Neural cell (in vitro differentiated cells): ENCODE measurements around the gene USP22.

ENCODE experiments used
- CTCF ChIP-seq: fragments of 450-650 bp; IDR thresholded peaks from 2 replicates; pipeline ENCODE4 v1.5.1; 2014; ENCODE audit warnings: antibody characterized with exemption, mild to moderate bottlenecking, moderate library complexity; ENCODE audit not compliant: poor library complexity, severe bottlenecking
- EP300 ChIP-seq: fragments of 450-650 bp; conservative IDR thresholded peaks from 2 replicates; pipeline ENCODE4 v1.6.1; 2014; ENCODE audit warnings: antibody characterized with exemption, mild to moderate bottlenecking, moderate library complexity; ENCODE audit not compliant: poor library complexity, severe bottlenecking
- EZH2 ChIP-seq: fragments of 200-600, 300-800 bp; shearing (Covaris generic), sonication (generic); IDR thresholded peaks from 2 replicates; pipeline ENCODE4 v1.6.1; 2014; ENCODE audit warnings: antibody characterized with exemption, low read length, borderline replicate concordance, mild to moderate bottlenecking; ENCODE audit not compliant: insufficient read depth, poor library complexity, severe bottlenecking
- MXI1 ChIP-seq: fragments of 450-650 bp; conservative IDR thresholded peaks from 2 replicates; pipeline ENCODE4 v1.6.1; 2014; ENCODE audit warnings: antibody characterized with exemption, mild to moderate bottlenecking; ENCODE audit not compliant: poor library complexity, severe bottlenecking
- POLR2AphosphoS5 ChIP-seq: IDR thresholded peaks from 2 replicates; pipeline ENCODE4 v1.6.1; 2012
- RAD21 ChIP-seq: fragments of 450-650 bp; conservative IDR thresholded peaks from 2 replicates; pipeline ENCODE4 v1.6.1; 2014; ENCODE audit warnings: antibody characterized with exemption, mild to moderate bottlenecking, moderate library complexity
- SMC3 ChIP-seq: fragments of 450-650 bp; conservative IDR thresholded peaks from 2 replicates; pipeline ENCODE4 v1.6.1; 2014; ENCODE audit warnings: antibody characterized with exemption, mild to moderate bottlenecking, moderate library complexity; ENCODE audit not compliant: poor library complexity
- TAF1 ChIP-seq: IDR thresholded peaks from 2 replicates; pipeline ENCODE4 v1.6.1; 2012; ENCODE audit warnings: low read depth
- TF ChIP-seq, protein P1 (sequence below): IDR thresholded peaks from 2 replicates; pipeline ENCODE4 v1.6.1; 2012; ENCODE audit warnings: borderline replicate concordance

DNA sequence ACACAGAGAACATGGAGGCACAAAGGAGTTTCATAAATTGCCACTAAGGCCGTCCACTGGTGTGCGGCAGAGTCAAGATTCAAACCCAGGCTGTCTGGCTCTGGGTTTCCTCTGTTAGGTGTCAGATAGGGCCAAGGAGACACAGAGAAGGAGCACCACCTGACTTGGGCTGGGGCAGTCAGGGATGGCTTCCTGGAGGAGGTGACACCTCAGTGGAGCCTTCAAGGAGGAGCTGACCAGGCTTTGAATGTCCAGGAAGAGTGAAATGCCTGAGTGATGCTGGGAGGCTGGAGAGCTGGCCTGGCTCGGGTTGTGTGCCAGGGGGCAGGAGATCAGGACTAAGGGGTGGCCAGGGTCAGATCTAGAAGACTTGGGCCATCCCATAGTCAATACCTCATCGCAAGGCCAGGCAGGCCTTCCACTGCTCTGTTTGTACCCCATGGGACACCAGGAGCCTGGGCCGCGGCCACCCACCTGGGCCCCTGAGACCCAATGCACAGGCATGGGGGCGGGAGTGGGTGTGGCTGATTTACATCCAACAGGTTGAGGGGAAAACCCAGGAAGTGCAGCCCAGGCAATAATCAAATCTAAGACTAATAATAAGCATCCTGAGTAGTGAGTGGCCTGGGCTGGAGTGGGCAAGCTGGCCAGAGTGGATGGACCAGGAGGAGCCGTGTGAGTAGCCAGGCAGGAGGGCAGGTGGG, 73.7 kb downstream of the USP22 start:
- TF ChIP-seq CTCF (no peak), EZH2 (no peak), MXI1 (no peak), TAF1 (no peak), RAD21 (no peak), POLR2AphosphoS5 (no peak), SMC3 (no peak), EP300 (no peak)
- TF ChIP-seq, protein P1, sequence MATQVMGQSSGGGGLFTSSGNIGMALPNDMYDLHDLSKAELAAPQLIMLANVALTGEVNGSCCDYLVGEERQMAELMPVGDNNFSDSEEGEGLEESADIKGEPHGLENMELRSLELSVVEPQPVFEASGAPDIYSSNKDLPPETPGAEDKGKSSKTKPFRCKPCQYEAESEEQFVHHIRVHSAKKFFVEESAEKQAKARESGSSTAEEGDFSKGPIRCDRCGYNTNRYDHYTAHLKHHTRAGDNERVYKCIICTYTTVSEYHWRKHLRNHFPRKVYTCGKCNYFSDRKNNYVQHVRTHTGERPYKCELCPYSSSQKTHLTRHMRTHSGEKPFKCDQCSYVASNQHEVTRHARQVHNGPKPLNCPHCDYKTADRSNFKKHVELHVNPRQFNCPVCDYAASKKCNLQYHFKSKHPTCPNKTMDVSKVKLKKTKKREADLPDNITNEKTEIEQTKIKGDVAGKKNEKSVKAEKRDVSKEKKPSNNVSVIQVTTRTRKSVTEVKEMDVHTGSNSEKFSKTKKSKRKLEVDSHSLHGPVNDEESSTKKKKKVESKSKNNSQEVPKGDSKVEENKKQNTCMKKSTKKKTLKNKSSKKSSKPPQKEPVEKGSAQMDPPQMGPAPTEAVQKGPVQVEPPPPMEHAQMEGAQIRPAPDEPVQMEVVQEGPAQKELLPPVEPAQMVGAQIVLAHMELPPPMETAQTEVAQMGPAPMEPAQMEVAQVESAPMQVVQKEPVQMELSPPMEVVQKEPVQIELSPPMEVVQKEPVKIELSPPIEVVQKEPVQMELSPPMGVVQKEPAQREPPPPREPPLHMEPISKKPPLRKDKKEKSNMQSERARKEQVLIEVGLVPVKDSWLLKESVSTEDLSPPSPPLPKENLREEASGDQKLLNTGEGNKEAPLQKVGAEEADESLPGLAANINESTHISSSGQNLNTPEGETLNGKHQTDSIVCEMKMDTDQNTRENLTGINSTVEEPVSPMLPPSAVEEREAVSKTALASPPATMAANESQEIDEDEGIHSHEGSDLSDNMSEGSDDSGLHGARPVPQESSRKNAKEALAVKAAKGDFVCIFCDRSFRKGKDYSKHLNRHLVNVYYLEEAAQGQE = no peak
